Smooth muscle cell (in vitro differentiated cells): ENCODE data around the gene CMTR1. TPM values are rescaled to one million over a fixed set of nuclear protein-coding genes. Genes with fewer than 3 reads are reported as not detected.

Source experiments
- DNase-seq: peaks from one replicate; lab custom pipeline; 2025; ENCODE audit not compliant: unreplicated experiment; lab: John Stamatoyannopoulos, UW
- H2AFZ ChIP-seq: fragments of 200-600 bp; sonication (generic); 2 replicates; pipeline ENCODE4 v1.6.0; 2016; ENCODE audit warnings: antibody characterized with exemption, low read depth, mild to moderate bottlenecking
- H3F3A ChIP-seq: fragments of 200-600 bp; sonication (generic); 2 replicates; pipeline ENCODE4 v1.6.0; 2017; ENCODE audit warnings: antibody characterized with exemption, low read depth
- H3K27ac ChIP-seq: fragments of 200-600 bp; sonication (generic); 2 replicates; pipeline ENCODE4 v1.5.1; 2016; ENCODE audit warnings: low read depth, mild to moderate bottlenecking
- H3K27me3 ChIP-seq: fragments of 200-600 bp; sonication (generic); 2 replicates; pipeline ENCODE4 v1.6.1; 2016; ENCODE audit warnings: low read depth, mild to moderate bottlenecking
- H3K36me3 ChIP-seq: fragments of 200-600 bp; sonication (generic); 2 replicates; pipeline ENCODE4 v1.5.1; 2016; ENCODE audit warnings: low read depth
- H3K4me1 ChIP-seq: fragments of 200-600 bp; sonication (generic); 2 replicates; pipeline ENCODE4 v1.5.1; 2016; ENCODE audit warnings: low read depth
- H3K4me2 ChIP-seq: fragments of 200-600 bp; sonication (generic); 2 replicates; pipeline ENCODE4 v1.6.0; 2016; ENCODE audit warnings: mild to moderate bottlenecking
- H3K4me3 ChIP-seq: fragments of 200-600 bp; sonication (generic); 2 replicates; pipeline ENCODE4 v1.5.1; 2016; ENCODE audit warnings: mild to moderate bottlenecking
- H3K79me2 ChIP-seq: fragments of 200-600 bp; sonication (generic); 2 replicates; pipeline ENCODE4 v1.6.0; 2016; ENCODE audit warnings: low read depth, mild to moderate bottlenecking
- H3K9ac ChIP-seq: fragments of 200-600 bp; sonication (generic); 2 replicates; pipeline ENCODE4 v1.6.0; 2016; ENCODE audit warnings: low read depth
- H3K9me3 ChIP-seq: fragments of 200-600 bp; sonication (generic); replicated peaks from 2 replicates; pipeline ENCODE4 v1.5.1; 2016; ENCODE audit warnings: low read depth
- H4K20me1 ChIP-seq: fragments of 200-600 bp; sonication (generic); 2 replicates; pipeline ENCODE4 v1.6.0; 2016; ENCODE audit warnings: low read depth
- WGBS: methylation state at CpG from one replicate; pipeline ENCODE4 v1.1.7; 2016; ENCODE audit warnings: low lambda C conversion rate; 5-methylcytosine and 5-hydroxymethylcytosine counted together
- polyA plus RNA-seq: library from polyadenylated mRNA; unstranded; fragments of >200 nt; fragmentation: Nextera tagmentation; extraction: Ambion mirVana; gene quantifications from 2 replicates; pipeline ENCODE4 v1.2.1, GENCODE V29; 2016
- total RNA-seq: library from RNA; depleted of rRNA; stranded (reverse); fragments of >200 nt; gene quantifications from 2 replicates; pipeline ENCODE4 v1.2.3, GENCODE V29; 2014
- TF ChIP-seq, protein P1 (sequence below): fragments of 200-600 bp; sonication (generic); IDR thresholded peaks from 2 replicates; pipeline ENCODE4 v1.5.1; 2017; ENCODE audit warnings: borderline replicate concordance, mild to moderate bottlenecking, antibody characterized with exemption; ENCODE audit not compliant: insufficient read depth, poor library complexity, severe bottlenecking

CMTR1 gene
- total and polyA plus RNA-seq, 2 experiments from 2014 or later: 19.3 to 20.0 TPM

DNA sequence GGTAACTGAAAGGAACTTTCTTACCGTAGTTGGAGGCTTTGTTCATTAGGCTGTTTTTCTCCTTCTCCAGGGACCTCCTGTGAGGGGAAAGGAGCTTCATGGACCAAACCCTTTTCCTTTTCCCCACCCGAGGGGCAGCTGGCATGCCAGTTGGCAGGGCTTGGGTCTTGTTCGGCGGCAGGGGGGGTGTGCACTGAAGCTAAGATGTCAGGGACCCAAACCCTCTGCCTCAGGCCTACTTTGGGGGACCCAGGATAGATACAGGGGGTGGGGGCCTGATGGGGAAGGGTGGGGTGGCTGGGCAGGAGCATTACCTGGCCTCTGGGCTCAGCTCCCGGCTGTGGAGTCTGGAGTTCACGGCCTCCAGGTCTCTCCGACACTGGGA lies 51.8 kb downstream of the CMTR1 start:
- H3F3A ChIP-seq: no peaks in the 10 kb centered on the region
- H3K4me1 ChIP-seq: peaks cover 12% of the 10 kb centered on the region
- no peak overlapping the region for H2AFZ ChIP-seq
- no peaks in the 10 kb centered on the region for H3K27me3 ChIP-seq
- no peak overlapping the region for H3K9ac ChIP-seq
- WGBS: 94% methylated on average over 7 of the region's 7 CpGs
- H3K79me2 ChIP-seq: no peaks in the 10 kb centered on the region
- H3K36me3 ChIP-seq: no peaks in the 10 kb centered on the region
- TF ChIP-seq, protein P1, sequence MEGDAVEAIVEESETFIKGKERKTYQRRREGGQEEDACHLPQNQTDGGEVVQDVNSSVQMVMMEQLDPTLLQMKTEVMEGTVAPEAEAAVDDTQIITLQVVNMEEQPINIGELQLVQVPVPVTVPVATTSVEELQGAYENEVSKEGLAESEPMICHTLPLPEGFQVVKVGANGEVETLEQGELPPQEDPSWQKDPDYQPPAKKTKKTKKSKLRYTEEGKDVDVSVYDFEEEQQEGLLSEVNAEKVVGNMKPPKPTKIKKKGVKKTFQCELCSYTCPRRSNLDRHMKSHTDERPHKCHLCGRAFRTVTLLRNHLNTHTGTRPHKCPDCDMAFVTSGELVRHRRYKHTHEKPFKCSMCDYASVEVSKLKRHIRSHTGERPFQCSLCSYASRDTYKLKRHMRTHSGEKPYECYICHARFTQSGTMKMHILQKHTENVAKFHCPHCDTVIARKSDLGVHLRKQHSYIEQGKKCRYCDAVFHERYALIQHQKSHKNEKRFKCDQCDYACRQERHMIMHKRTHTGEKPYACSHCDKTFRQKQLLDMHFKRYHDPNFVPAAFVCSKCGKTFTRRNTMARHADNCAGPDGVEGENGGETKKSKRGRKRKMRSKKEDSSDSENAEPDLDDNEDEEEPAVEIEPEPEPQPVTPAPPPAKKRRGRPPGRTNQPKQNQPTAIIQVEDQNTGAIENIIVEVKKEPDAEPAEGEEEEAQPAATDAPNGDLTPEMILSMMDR: no peak
- peaks cover 42% of the 10 kb centered on the region for H4K20me1 ChIP-seq
- no peak for DNase-seq
- H3K4me2 ChIP-seq: no peak overlapping the region
- H3K4me3 ChIP-seq: no peak overlapping the region
- H3K9me3 ChIP-seq: no peaks in the 10 kb centered on the region
- no peak overlapping the region for H3K27ac ChIP-seq

DNA sequence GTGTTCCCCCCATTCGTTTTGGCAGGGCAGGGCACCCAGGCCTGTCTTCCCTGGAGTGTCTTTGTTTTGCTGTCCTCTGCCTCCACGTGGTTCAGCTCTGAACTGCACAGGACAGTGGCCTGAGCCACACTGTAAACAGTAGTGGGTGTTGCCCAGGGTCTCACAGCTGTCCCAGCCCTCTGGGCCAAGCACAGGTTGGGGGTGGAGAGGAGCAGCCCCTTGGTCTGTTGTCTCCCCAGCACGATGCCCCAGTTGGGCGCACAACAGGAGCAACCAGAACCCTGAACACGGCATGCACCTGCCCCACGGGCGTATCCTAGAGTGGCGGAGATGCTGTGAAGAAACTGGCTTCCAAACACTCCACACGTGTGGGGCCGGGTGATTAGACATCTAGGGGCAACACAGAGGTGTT lies 52.3 kb downstream of the CMTR1 start:
- Histone ChIP-seq H2AFZ (no peak overlapping the region), H3K79me2 (no peaks in the 10 kb centered on the region), H3F3A (no peaks in the 10 kb centered on the region), H3K4me2 (no peak overlapping the region), H3K27me3 (no peaks in the 10 kb centered on the region), H3K4me3 (no peak overlapping the region), H4K20me1 (peaks cover 47% of the 10 kb centered on the region), H3K9ac (no peak overlapping the region), H3K9me3 (no peaks in the 10 kb centered on the region), H3K27ac (no peak overlapping the region), H3K36me3 (no peaks in the 10 kb centered on the region), H3K4me1 (peaks cover 12% of the 10 kb centered on the region)
- TF ChIP-seq, protein P1: no peak
- DNase-seq: no peak
- WGBS: 86% methylated on average over 10 of the region's 10 CpGs

DNA sequence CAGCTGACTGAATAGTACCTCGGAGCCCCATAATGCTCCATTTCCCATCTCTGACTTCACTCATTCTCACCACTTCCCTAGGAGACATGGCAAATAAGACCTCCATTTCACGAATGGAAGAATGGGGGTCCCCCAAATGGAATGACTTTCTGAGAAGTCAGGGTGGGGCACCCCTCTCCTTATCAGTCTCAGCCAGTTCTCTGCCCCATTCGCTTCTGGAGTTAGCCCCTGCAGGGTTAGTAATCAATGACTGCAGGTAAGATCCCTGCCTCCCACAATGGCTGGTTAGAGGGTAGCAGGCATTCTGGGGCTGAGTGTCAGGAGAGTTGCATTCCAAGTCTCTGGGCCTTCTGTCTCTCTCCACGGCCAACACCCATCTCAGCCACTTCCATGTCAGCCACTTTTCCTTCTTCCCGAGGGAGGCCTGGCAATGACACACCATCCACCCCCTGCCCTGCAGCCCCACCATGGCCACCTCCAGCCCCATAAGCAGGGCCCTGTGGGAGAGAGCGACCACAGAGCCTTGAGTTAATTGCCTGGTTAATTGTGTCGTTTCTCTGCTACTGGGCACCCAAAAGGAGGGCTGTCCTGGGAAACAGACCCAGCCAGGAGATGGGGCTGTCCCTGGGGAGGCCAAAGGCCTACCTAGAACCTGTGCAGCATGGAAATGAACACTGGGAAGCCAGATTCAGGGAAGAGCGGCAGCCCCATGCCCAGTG lies 53.3 kb downstream of the CMTR1 start:
- TF ChIP-seq, protein P1: no peak
- WGBS: 90% methylated on average over 8 of the region's 8 CpGs
- H3K27me3 ChIP-seq: no peaks in the 10 kb centered on the region

More for the DNA sequence above, 53.3 kb downstream of the CMTR1 start:
- Histone ChIP-seq H3K4me1 (peaks cover 17% of the 10 kb centered on the region), H3K79me2 (no peaks in the 10 kb centered on the region), H3K4me2 (no peak overlapping the region), H3K36me3 (no peaks in the 10 kb centered on the region), H2AFZ (no peak overlapping the region), H4K20me1 (peaks cover 57% of the 10 kb centered on the region), H3K9ac (no peak overlapping the region), H3K9me3 (no peaks in the 10 kb centered on the region), H3K27ac (no peak overlapping the region), H3F3A (no peaks in the 10 kb centered on the region), H3K4me3 (no peak overlapping the region)
- DNase-seq: no peak
